T-cell (primary cell): Measurements from ENCODE around the gene RNASE8. TPM values are rescaled to one million over a fixed set of nuclear protein-coding genes. Genes with fewer than 3 reads are reported as not detected.
A peak's percentile ranks its signal among the peaks of the same experiment; 100 is the strongest.

Experiments used
- ATAC-seq, 4 experiments: fragments of 200-7000 bp in 3 of 4; fragments of 150-1000 bp in 1 of 4; cut with Tn5 transposase; replicated peaks in 1 of 4; 1 replicate in 3 of 4; 2 replicates in 1 of 4; pipeline ENCODE4 v1.10.0; 2021; ENCODE audit warnings: moderate library complexity in 3 of 4, mild to moderate bottlenecking in 2 of 4, moderate number of reproducible peaks in 1 of 4
- CTCF ChIA-PET, 2 donors: fragments of 300-600 bp; sonication (Branson Sonifier 250); formaldehyde crosslinking; loops; one replicate each; lab custom pipeline; 2022; ENCODE audit warnings: antibody characterized with exemption in 2 of 2; lab: Charles Lee
- POLR2A ChIA-PET, 2 donors: fragments of 300-600 bp; sonication (Branson Sonifier 250); formaldehyde crosslinking; loops; one replicate each; lab custom pipeline; 2022; ENCODE audit warnings: antibody characterized with exemption in 2 of 2; lab: Charles Lee
- DNase-seq, 35 experiments: peaks; one replicate each; pipeline versions ENCODE4 v3.0.0 to v3.0.0-alpha.2; 2013 to 2023
- H3K27ac ChIP-seq: one replicate; pipeline ENCODE4 v1.5.1; 2013; ENCODE audit warnings: low read length
- H3K27me3 ChIP-seq, 2 experiments: replicated peaks in 1 of 2; 1 replicate in 1 of 2; 2 replicates in 1 of 2; pipeline versions ENCODE4 v1.6.1 to v1.7.0; 2013; ENCODE audit warnings: low read length in 1 of 2, mixed read lengths in 1 of 2; ENCODE audit not compliant: control insufficient read depth in 2 of 2, insufficient read depth in 2 of 2; ENCODE audit errors: extremely low read depth in 1 of 2
- H3K36me3 ChIP-seq, 2 donors: 1 replicate in 1 of 2; 2 replicates in 1 of 2; pipeline versions ENCODE4 v1.6.1 to v1.7.0; 2013; ENCODE audit warnings: low read length in 1 of 2; ENCODE audit not compliant: control insufficient read depth in 2 of 2, insufficient read depth in 1 of 2; ENCODE audit errors: extremely low read depth in 1 of 2
- H3K4me1 ChIP-seq, 2 experiments: 1 replicate in 1 of 2; 2 replicates in 1 of 2; pipeline versions ENCODE4 v1.6.1 to v1.7.0; 2013; ENCODE audit warnings: low read length in 2 of 2, mixed read lengths in 1 of 2; ENCODE audit not compliant: insufficient read depth in 2 of 2, control insufficient read depth in 1 of 2; ENCODE audit errors: extremely low read depth in 1 of 2
- H3K4me3 ChIP-seq, 2 donors: 1 replicate in 1 of 2; 2 replicates in 1 of 2; pipeline versions ENCODE4 v1.5.1 to v1.7.0; 2013; ENCODE audit warnings: mild to moderate bottlenecking in 2 of 2, low read length in 1 of 2, moderate library complexity in 1 of 2; ENCODE audit not compliant: control insufficient read depth in 1 of 2; ENCODE audit errors: extremely low read depth in 1 of 2
- H3K9me3 ChIP-seq: 2 replicates; pipeline ENCODE4 v1.7.0; 2013
- H3K27ac Mint-ChIP-seq, 2 donors: one replicate each; pipeline ENCODE4 v1.8.0; 2020 to 2021; ENCODE audit warnings: mild to moderate bottlenecking in 2 of 2, mixed read lengths in 2 of 2
- H3K27me3 Mint-ChIP-seq, 2 donors: one replicate each; pipeline ENCODE4 v1.8.0; 2021 to 2022; ENCODE audit warnings: mixed read lengths in 2 of 2
- H3K36me3 Mint-ChIP-seq: one replicate; pipeline ENCODE4 v1.8.0; 2021; ENCODE audit warnings: mixed read lengths
- H3K4me1 Mint-ChIP-seq, 3 donors: one replicate each; pipeline ENCODE4 v1.8.0; 2020 to 2022; ENCODE audit warnings: mixed read lengths in 3 of 3, mild to moderate bottlenecking in 1 of 3
- H3K4me3 Mint-ChIP-seq, 3 donors: one replicate each; pipeline ENCODE4 v1.8.0; 2020 to 2022; ENCODE audit warnings: mild to moderate bottlenecking in 3 of 3, mixed read lengths in 3 of 3, moderate library complexity in 3 of 3
- H3K9me3 Mint-ChIP-seq, 3 donors: one replicate each; pipeline ENCODE4 v1.8.0; 2020 to 2022; ENCODE audit warnings: mixed read lengths in 3 of 3
- WGBS: methylation state at CpG from one replicate; pipeline ENCODE4 v1.1.5; 2013; ENCODE audit warnings: missing lambda C conversion rate; ENCODE audit not compliant: insufficient coverage; 5-methylcytosine and 5-hydroxymethylcytosine counted together
- total RNA-seq, 35 experiments: library from RNA in 6 of 35; stranded (reverse) in 6 of 35; fragments of 120-200 nt in 1 of 35; gene quantifications; one replicate each; pipeline versions ENCODE4 v1.2.1 to v1.2.4 and lab custom pipeline; 2013 to 2026

RNASE8 gene
- total RNA-seq, 5 donors from 2014 or later (not counting 1 experiment from before 2014, with no cell fraction given), result not detected

DNA sequence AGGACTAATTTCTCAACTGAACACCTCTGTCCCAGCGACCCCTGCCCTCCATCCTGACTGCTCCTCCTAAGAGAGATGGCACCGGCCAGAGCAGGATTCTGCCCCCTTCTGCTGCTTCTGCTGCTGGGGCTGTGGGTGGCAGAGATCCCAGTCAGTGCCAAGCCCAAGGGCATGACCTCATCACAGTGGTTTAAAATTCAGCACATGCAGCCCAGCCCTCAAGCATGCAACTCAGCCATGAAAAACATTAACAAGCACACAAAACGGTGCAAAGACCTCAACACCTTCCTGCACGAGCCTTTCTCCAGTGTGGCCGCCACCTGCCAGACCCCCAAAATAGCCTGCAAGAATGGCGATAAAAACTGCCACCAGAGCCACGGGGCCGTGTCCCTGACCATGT lies 14.7 kb upstream of the RNASE8 start:
- no peak overlapping the region for H3K27ac ChIP-seq
- Mint-ChIP-seq H3K36me3 (no peaks in the 10 kb centered on the region), H3K4me1 (peaks cover 9 to 16% (median 10%) of the 10 kb centered on the region in 3 donors), H3K9me3 (no peaks in the 10 kb centered on the region), H3K4me3 (no peak overlapping the region), H3K27ac (no peak overlapping the region), H3K27me3 (peaks cover 5 to 22% of the 10 kb centered on the region in 2 donors)
- peaks cover 0 to 8% of the 10 kb centered on the region in 2 experiments for H3K27me3 ChIP-seq
- H3K4me3 ChIP-seq, result no peak overlapping the region
- H3K4me1 ChIP-seq, result peaks cover 0 to 8% of the 10 kb centered on the region in 2 experiments
- no peak for DNase-seq
- ChIA-PET POLR2A (interaction anchor here in 1 of 2 donors (0.6 kb wide), 1 partner anchor 47 kb away, joined by 3 read pairs; no protein-coding TSS in a partner anchor), CTCF (interaction anchor here (2.5 to 6.6 kb wide), 2 partner anchors 27 to 28 kb away, joined by 15 to 53 read pairs; no protein-coding TSS in a partner anchor)
- no peaks in the 10 kb centered on the region for H3K9me3 ChIP-seq
- H3K36me3 ChIP-seq, result no peaks in the 10 kb centered on the region
- 52% methylated on average over 7 of the region's 8 CpGs for WGBS
- ATAC-seq, result no peak

- Mint-ChIP-seq H3K9me3 (no peaks in the 10 kb centered on the region), H3K27ac (no peak overlapping the region), H3K36me3 (no peaks in the 10 kb centered on the region), H3K4me1 (peaks cover 9 to 16% (median 10%) of the 10 kb centered on the region in 3 donors), H3K27me3 (peaks cover 5 to 22% of the 10 kb centered on the region in 2 donors), H3K4me3 (no peak overlapping the region)
- DNase-seq (no peak), ATAC-seq (no peak)
- no CpG with 5 or more reads among the region's 2 CpGs for WGBS
- Histone ChIP-seq H3K4me3 (no peak overlapping the region), H3K27ac (no peak overlapping the region), H3K4me1 (peaks cover 0 to 8% of the 10 kb centered on the region in 2 experiments), H3K27me3 (peaks cover 0 to 8% of the 10 kb centered on the region in 2 experiments), H3K9me3 (no peaks in the 10 kb centered on the region), H3K36me3 (no peaks in the 10 kb centered on the region)
- ChIA-PET CTCF (interaction anchor here (0.8 to 6.6 kb wide), 5 partner anchors 10 to 61 kb away, joined by 3 to 53 read pairs (median 4); no protein-coding TSS in a partner anchor), POLR2A (interaction anchor here in 1 of 2 donors (0.6 kb wide), 2 partner anchors 48 to 54 kb away, joined by 3 to 4 read pairs; no protein-coding TSS in a partner anchor)
These were observed 14.1 kb upstream of the RNASE8 start for GRCh38 chr14:21043387-21043973.

- POLR2A ChIA-PET, result interaction anchor here in 1 of 2 donors (0.6 kb wide), 1 partner anchor 54 kb away, joined by 4 read pairs; no protein-coding TSS in a partner anchor
- peak in 2 of 4 experiments; percentile 40 to 46 for ATAC-seq
- 37% methylated on average over 2 of the region's 6 CpGs for WGBS
- no peak overlapping the region for H3K4me3 ChIP-seq
- Mint-ChIP-seq H3K27ac (peak overlapping the region; percentile 23 to 89), H3K9me3 (no peaks in the 10 kb centered on the region), H3K27me3 (peaks cover 5 to 22% of the 10 kb centered on the region in 2 donors), H3K4me1 (peaks cover 9 to 16% (median 10%) of the 10 kb centered on the region in 3 donors), H3K4me3 (peak overlapping the region in 1 of 3 donors; percentile 12), H3K36me3 (no peaks in the 10 kb centered on the region)
- H3K36me3 ChIP-seq, result no peaks in the 10 kb centered on the region
- H3K9me3 ChIP-seq, result no peaks in the 10 kb centered on the region
- CTCF ChIA-PET, result interaction anchor here (0.8 to 6.6 kb wide), 5 partner anchors 10 to 60 kb away, joined by 3 to 53 read pairs (median 4); no protein-coding TSS in a partner anchor
- H3K27ac ChIP-seq, result no peak overlapping the region
- H3K4me1 ChIP-seq, result peaks cover 0 to 8% of the 10 kb centered on the region in 2 experiments
- DNase-seq, result peak in 3 of 35 experiments; percentile 12 to 20 (median 16)
- H3K27me3 ChIP-seq, result peaks cover 0 to 8% of the 10 kb centered on the region in 2 experiments
These were observed 13.5 kb upstream of the RNASE8 start for GRCh38 chr14:21043974-21044618.

- H3K27me3 ChIP-seq, result peaks cover 0 to 19% of the 10 kb centered on the region in 2 experiments
- no peaks in the 10 kb centered on the region for H3K36me3 ChIP-seq
- ChIA-PET CTCF (interaction anchor here in 1 of 2 donors (0.7 to 1.4 kb wide), 6 partner anchors 14 to 45 kb away, joined by 3 to 4 read pairs (median 3); no protein-coding TSS in a partner anchor), POLR2A (no interaction called here)
- H3K9me3 Mint-ChIP-seq, result no peaks in the 10 kb centered on the region
- no peak overlapping the region for H3K27ac ChIP-seq
- peaks cover 9 to 16% (median 10%) of the 10 kb centered on the region in 3 donors for H3K4me1 Mint-ChIP-seq
- peaks cover 0 to 8% of the 10 kb centered on the region in 2 experiments for H3K4me1 ChIP-seq
- H3K4me3 ChIP-seq, result no peak overlapping the region
- H3K9me3 ChIP-seq, result no peaks in the 10 kb centered on the region
- H3K27me3 Mint-ChIP-seq, result peaks cover 5 to 21% of the 10 kb centered on the region in 2 donors
- WGBS, result 100% methylated on average over 1 of the region's 2 CpGs
- no peaks in the 10 kb centered on the region for H3K36me3 Mint-ChIP-seq
- DNase-seq, result no peak
- H3K27ac Mint-ChIP-seq, result no peak overlapping the region
- no peak for ATAC-seq
- H3K4me3 Mint-ChIP-seq, result no peak overlapping the region
These were observed 10.2 kb upstream of the RNASE8 start for GRCh38 chr14:21047378-21047781.

- Mint-ChIP-seq H3K9me3 (no peaks in the 10 kb centered on the region), H3K27ac (no peak overlapping the region), H3K36me3 (no peaks in the 10 kb centered on the region), H3K27me3 (peaks cover 5 to 17% of the 10 kb centered on the region in 2 donors), H3K4me1 (peaks cover 9 to 12% (median 10%) of the 10 kb centered on the region in 3 donors), H3K4me3 (no peak overlapping the region)
- ATAC-seq (no peak), DNase-seq (no peak)
- Histone ChIP-seq H3K4me1 (peaks cover 0 to 8% of the 10 kb centered on the region in 2 experiments), H3K4me3 (no peak overlapping the region), H3K27me3 (peaks cover 0 to 14% of the 10 kb centered on the region in 2 experiments), H3K27ac (no peak overlapping the region), H3K9me3 (no peaks in the 10 kb centered on the region), H3K36me3 (no peaks in the 10 kb centered on the region)
- CTCF ChIA-PET, result interaction anchor here (0.6 to 1.9 kb wide), 5 partner anchors 21 to 44 kb away, joined by 3 to 7 read pairs (median 3); no protein-coding TSS in a partner anchor
- no CpG with 5 or more reads among the region's 2 CpGs for WGBS
- POLR2A ChIA-PET, result interaction anchor here in 1 of 2 donors (0.6 kb wide), 1 partner anchor 242 kb away, joined by 4 read pairs; no protein-coding TSS in a partner anchor
These were observed 9.0 kb upstream of the RNASE8 start for GRCh38 chr14:21048638-21049037.

GRCh38 chr14:21049271-21049673 lies 8.3 kb upstream of the RNASE8 start:
- Mint-ChIP-seq H3K36me3 (no peaks in the 10 kb centered on the region), H3K4me1 (peaks cover 6 to 8% (median 7%) of the 10 kb centered on the region in 3 donors), H3K27me3 (peaks cover 5 to 17% of the 10 kb centered on the region in 2 donors), H3K4me3 (no peak overlapping the region), H3K9me3 (no peaks in the 10 kb centered on the region), H3K27ac (no peak overlapping the region)
- peaks cover 0 to 14% of the 10 kb centered on the region in 2 experiments for H3K27me3 ChIP-seq
- no peak overlapping the region for H3K4me3 ChIP-seq
- ChIA-PET POLR2A (interaction anchor here in 1 of 2 donors (0.6 to 0.7 kb wide), 2 partner anchors 242 to 1523 kb away, joined by 4 to 6 read pairs; no protein-coding TSS in a partner anchor), CTCF (interaction anchor here in 1 of 2 donors (1.9 kb wide), 1 partner anchor 34 kb away, joined by 7 read pairs; no protein-coding TSS in a partner anchor)
- ATAC-seq (no peak), DNase-seq (no peak)
- H3K27ac ChIP-seq, result no peak overlapping the region
- 100% methylated on average over 1 of the region's 3 CpGs for WGBS
- H3K9me3 ChIP-seq, result no peaks in the 10 kb centered on the region
- H3K4me1 ChIP-seq, result peaks cover 0 to 5% of the 10 kb centered on the region in 2 experiments
- H3K36me3 ChIP-seq, result no peaks in the 10 kb centered on the region
